Endothelial cell of hepatic sinusoid (primary cell): ENCODE results near the gene KMT2B.
"Not testable (repeated sequence)": the region's sequence is repeated elsewhere in the genome, so short reads cannot be mapped to it uniquely, and the experiment has no call there.

Experiments
- in situ Hi-C: cut with HindIII; loops from 2 replicates; pipeline ENCODE4 v1.10.0; 2017; ENCODE audit warnings: low sequenced_read_pairs

Gene KMT2B, protein sequence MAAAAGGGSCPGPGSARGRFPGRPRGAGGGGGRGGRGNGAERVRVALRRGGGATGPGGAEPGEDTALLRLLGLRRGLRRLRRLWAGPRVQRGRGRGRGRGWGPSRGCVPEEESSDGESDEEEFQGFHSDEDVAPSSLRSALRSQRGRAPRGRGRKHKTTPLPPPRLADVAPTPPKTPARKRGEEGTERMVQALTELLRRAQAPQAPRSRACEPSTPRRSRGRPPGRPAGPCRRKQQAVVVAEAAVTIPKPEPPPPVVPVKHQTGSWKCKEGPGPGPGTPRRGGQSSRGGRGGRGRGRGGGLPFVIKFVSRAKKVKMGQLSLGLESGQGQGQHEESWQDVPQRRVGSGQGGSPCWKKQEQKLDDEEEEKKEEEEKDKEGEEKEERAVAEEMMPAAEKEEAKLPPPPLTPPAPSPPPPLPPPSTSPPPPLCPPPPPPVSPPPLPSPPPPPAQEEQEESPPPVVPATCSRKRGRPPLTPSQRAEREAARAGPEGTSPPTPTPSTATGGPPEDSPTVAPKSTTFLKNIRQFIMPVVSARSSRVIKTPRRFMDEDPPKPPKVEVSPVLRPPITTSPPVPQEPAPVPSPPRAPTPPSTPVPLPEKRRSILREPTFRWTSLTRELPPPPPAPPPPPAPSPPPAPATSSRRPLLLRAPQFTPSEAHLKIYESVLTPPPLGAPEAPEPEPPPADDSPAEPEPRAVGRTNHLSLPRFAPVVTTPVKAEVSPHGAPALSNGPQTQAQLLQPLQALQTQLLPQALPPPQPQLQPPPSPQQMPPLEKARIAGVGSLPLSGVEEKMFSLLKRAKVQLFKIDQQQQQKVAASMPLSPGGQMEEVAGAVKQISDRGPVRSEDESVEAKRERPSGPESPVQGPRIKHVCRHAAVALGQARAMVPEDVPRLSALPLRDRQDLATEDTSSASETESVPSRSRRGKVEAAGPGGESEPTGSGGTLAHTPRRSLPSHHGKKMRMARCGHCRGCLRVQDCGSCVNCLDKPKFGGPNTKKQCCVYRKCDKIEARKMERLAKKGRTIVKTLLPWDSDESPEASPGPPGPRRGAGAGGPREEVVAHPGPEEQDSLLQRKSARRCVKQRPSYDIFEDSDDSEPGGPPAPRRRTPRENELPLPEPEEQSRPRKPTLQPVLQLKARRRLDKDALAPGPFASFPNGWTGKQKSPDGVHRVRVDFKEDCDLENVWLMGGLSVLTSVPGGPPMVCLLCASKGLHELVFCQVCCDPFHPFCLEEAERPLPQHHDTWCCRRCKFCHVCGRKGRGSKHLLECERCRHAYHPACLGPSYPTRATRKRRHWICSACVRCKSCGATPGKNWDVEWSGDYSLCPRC (N-terminal part only)

GRCh38 chr19:35717665-35718344 lies at the start of gene KMT2B:
KMT2B (plus strand) TSS chr19:35718003; CDS start chr19:35718019, 16 bp downstream.
- in situ Hi-C loops = no loop called here

GRCh38 chr19:35669566-35669965 lies 48.2 kb upstream of the KMT2B start:
- in situ Hi-C loops = no loop called here

- in situ Hi-C loops = no loop called here
Observed at GRCh38 chr19:35669974-35670373, 47.8 kb upstream of the KMT2B start.

DNA sequence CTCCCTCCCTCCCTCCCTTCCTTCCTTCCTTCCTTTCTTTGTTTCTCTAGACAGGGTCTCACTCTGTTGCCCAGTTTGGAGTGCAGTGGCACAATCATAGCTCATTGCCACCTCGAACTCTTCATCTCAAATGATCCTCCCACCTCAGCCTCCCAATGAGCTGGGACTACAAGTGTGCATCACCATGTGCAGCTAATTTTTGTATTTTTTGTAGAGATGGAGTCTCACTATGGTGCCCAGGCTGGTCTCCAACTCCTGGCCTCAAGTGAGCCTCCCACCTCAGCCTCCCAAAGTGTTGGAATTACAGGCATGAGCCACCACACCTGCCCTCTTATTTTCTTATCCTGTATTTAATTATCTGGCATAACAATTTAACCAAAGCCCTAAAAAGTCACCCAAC lies 47.1 kb upstream of the KMT2B start:
- in situ Hi-C loops = no loop called here

DNA sequence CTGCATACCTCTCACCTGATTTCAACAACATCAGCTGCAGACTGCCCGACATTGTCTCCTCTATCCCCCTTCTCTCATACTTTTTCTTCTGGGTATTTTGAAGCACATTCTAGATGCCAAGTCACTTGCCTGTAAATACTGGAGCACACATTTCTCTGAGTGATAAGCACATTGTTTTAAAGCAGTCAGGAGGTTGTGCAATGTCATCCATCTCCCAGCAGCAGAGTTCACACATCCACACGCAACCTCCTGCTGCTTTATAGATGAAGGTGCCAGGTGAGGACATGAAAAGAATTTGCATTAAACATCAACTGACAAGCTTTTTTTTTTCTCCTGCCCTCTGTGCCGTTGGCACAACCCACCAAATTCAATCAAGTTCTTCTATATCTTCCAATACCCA lies 46.0 kb upstream of the KMT2B start:
- in situ Hi-C loops = no loop called here

- in situ Hi-C loops = no loop called here
Observed at GRCh38 chr19:35673121-35673804, 44.5 kb upstream of the KMT2B start.

DNA sequence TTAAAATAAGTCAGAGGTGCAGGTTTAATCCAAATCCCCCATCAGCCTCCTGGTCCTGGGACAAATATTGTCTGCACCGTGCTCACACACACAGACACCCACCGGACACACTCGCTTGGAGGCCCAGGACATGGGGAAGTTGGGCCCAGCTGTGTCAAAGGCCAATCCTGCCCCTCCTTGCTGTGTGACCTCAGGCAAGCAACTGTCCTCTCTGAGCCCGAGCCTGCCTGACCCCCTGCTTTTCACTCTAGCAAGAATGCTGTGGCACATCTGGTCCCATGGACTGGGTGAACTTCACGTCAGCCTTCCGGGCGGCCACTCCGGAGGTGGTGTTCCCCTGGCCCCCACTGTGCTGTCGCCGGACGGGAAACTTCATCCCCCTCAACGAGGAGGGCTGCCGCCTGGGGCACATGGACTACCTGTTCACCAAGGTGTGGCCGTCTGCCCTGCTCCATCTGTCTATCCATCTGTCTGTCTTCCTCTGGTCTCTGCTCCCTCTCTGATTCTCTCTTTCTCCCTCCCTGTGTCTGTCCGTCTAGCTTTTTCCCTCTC lies 42.1 kb upstream of the KMT2B start:
- in situ Hi-C loops = no loop called here

DNA sequence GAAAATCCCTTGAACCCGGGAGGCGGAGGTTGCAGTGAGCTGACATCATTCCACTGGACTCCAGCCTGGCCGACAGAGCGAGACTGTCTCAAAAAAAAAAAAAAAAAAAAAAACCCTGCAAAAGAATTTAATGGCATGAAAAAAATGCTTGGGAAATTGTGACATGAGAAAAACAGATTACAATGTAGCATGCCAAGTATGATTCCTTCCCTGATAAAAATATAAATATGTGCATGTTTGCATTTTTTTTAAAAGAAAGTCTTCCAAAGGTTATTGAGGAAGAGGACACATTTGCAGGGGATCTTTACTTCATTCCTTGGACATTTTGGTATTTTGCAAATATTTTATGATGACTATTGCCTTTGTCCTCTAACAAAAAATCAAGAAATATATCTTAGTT lies 28.0 kb upstream of the KMT2B start:
- in situ Hi-C loops = no loop called here

GRCh38 chr19:35691106-35691505 lies 26.7 kb upstream of the KMT2B start:
- in situ Hi-C loops = not testable (repeated sequence)

DNA sequence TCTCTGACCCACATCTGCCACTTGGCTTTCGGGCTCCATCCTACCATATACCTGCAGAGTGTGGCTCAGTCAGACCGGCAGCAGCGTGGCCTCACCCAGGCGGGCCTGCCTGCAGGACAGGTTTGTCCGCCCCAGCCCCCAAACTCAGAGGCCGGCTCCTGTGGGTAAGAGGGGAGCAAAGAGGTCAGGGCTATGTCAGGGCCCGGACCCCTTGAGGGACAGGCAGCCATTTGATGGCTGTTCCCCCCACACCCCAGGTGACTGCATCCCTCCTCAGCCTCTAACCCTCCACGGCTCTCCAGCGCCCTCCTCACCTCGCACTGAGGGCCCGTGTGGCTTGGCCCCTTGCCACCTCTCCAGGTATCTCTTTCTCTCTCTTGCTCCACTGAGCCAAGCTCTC lies 25.8 kb upstream of the KMT2B start:
- in situ Hi-C loops = no loop called here

- in situ Hi-C loops = no loop called here
Observed at GRCh38 chr19:35693422-35693821, 24.4 kb upstream of the KMT2B start.

- in situ Hi-C loops = no loop called here
Observed at GRCh38 chr19:35693835-35694599, 23.8 kb upstream of the KMT2B start.

DNA sequence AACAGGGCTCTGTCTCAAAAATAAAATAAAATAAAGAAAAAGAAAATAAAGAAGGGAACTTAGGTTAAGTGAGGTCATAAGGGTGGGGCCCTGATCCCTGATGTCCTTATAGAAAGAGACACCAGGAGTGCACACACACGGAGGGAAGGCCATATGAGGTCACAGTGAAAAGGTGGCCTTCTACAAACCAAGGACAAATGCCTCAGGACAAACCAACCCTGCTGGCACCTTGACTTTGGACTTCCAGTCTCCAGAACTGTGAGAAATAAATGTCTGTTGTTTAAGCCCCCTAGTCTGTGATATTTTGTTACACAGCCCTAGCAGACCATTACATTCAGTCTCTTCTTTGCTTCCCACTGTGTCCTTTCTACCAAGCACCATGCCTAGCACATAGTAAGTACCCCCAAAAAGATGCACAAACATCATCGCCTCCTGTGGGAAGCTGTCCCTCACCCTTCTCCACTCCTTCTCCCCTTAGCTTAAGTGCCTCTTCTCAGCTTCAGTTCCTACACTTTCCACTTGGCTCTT lies 21.8 kb upstream of the KMT2B start:
- in situ Hi-C loops = loop anchor here (5.0 kb wide), 2 partner anchors 39 to 156 kb away; partner anchors contain the start of gene NPHS1

DNA sequence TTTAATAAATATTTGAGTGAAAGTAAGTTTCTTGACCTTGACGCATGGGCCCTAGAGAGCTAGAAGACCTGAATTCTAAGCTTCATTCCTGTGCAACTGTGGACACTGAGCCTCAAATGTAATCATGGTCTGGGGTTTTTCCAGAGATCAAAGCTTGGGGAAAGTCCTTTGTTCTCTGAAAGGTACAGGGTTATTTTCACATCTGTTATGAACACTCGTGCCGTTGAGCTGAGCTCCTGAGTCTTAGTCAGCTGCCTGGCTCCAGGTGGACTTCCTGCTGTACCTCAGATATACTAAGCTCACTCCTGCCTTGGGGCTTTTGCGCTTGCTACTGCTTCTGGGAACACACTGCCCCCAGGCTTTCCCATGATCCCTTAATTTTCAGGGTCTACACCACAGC lies 21.0 kb upstream of the KMT2B start:
- in situ Hi-C loops = loop anchor here (5.0 kb wide), 2 partner anchors 40 to 155 kb away; partner anchors contain the start of gene NPHS1

GRCh38 chr19:35702223-35703012 lies 15.4 kb upstream of the KMT2B start:
- in situ Hi-C loops = no loop called here

DNA sequence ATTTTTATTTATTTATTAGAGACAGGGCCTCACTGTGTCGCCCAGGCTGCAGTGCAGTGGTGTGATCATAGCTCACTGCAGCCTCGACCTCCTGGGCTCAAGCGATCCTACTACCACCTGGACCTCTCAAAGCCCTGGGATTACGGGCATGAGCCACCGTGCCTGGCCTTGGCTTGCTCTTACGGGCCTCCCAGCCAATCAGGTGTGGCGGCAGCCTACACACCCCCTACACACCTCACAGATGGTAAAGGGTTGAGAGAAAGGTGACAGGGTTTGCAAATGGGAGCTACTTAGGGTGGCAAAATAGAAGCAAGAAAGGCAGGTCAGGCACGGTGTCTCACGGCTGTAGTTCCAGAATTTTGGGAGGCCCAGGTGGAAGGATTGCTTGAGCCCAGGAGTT lies 14.5 kb upstream of the KMT2B start:
- in situ Hi-C loops = no loop called here

- in situ Hi-C loops = no loop called here
Observed at GRCh38 chr19:35704218-35704617, 13.6 kb upstream of the KMT2B start, which contains the start of gene ZBTB32. ZBTB32 (plus strand) TSS chr19:35704558; CDS start chr19:35714627, 10,069 bp downstream.
